MG63 (cell line): ENCODE results near the gene MMP23B. TPM values are rescaled to one million over a fixed set of nuclear protein-coding genes. Genes with fewer than 3 reads are reported as not detected.
"Not testable (repeated sequence)": the region's sequence is repeated elsewhere in the genome, so short reads cannot be mapped to it uniquely, and the experiment has no call there.

ENCODE experiments used
- DNase-seq: peaks from one replicate; pipeline ENCODE4 v3.0.0-alpha.2; 2020
- H3K27me3 ChIP-seq: fragments of 250-450 bp; sonication (Bioruptor Pico); 2 replicates; pipeline ENCODE4 v1.5.1; 2020; ENCODE audit warnings: mild to moderate bottlenecking, moderate library complexity
- H3K36me3 ChIP-seq: fragments of 250-450 bp; sonication (Bioruptor Pico); 2 replicates; pipeline ENCODE4 v1.5.1; 2020; ENCODE audit warnings: mild to moderate bottlenecking, moderate library complexity
- H3K4me3 ChIP-seq: fragments of 250-450 bp; sonication (Bioruptor Pico); 2 replicates; pipeline ENCODE4 v1.5.1; 2020; ENCODE audit warnings: mild to moderate bottlenecking, moderate library complexity
- H3K9me3 ChIP-seq: fragments of 250-450 bp; sonication (Bioruptor Pico); 2 replicates; pipeline ENCODE4 v1.5.1; 2020; ENCODE audit warnings: mild to moderate bottlenecking, moderate library complexity
- total RNA-seq: library from RNA; depleted of rRNA; stranded (reverse); fragments of >200 nt; shearing (Covaris generic); gene quantifications from 2 replicates; pipeline ENCODE4 v1.2.3, GENCODE V29; 2014; ENCODE audit warnings: low replicate concordance

MMP23B gene
- total RNA-seq, 1 experiment from 2014 or later, result 1.6 TPM

GRCh38 chr1:1669468-1670440, 37.8 kb downstream of the MMP23B start:
- DNase-seq, result no peak
- no peaks in the 10 kb centered on the region for H3K27me3 ChIP-seq
- no peaks in the 10 kb centered on the region for H3K9me3 ChIP-seq
- H3K36me3 ChIP-seq, result peaks cover 30% of the 10 kb centered on the region
- no peak overlapping the region for H3K4me3 ChIP-seq

GRCh38 chr1:1670866-1671265, 38.9 kb downstream of the MMP23B start:
- no peak for DNase-seq
- Histone ChIP-seq H3K36me3 (peaks cover 21% of the 10 kb centered on the region), H3K4me3 (no peak overlapping the region), H3K27me3 (no peaks in the 10 kb centered on the region), H3K9me3 (no peaks in the 10 kb centered on the region)

GRCh38 chr1:1671365-1672119, 39.6 kb downstream of the MMP23B start:
- no peak for DNase-seq
- no peaks in the 10 kb centered on the region for H3K27me3 ChIP-seq
- H3K36me3 ChIP-seq, result peaks cover 14% of the 10 kb centered on the region
- no peak overlapping the region for H3K4me3 ChIP-seq
- H3K9me3 ChIP-seq, result no peaks in the 10 kb centered on the region

GRCh38 chr1:1672181-1672965, 40.4 kb downstream of the MMP23B start:
- no peak overlapping the region for H3K4me3 ChIP-seq
- no peaks in the 10 kb centered on the region for H3K27me3 ChIP-seq
- DNase-seq, result no peak
- no peaks in the 10 kb centered on the region for H3K9me3 ChIP-seq
- H3K36me3 ChIP-seq, result peaks cover 14% of the 10 kb centered on the region

- H3K27me3 ChIP-seq, H3K4me3 ChIP-seq, DNase-seq, H3K9me3 ChIP-seq: not testable (repeated sequence)
- H3K36me3 ChIP-seq, result peaks cover 20% of the 10 kb centered on the region
Observed at GRCh38 chr1:1674806-1675205, 42.8 kb downstream of the MMP23B start.

GRCh38 chr1:1675218-1675617, 43.2 kb downstream of the MMP23B start:
- H3K9me3 ChIP-seq, H3K4me3 ChIP-seq, DNase-seq, H3K27me3 ChIP-seq: not testable (repeated sequence)
- peaks cover 20% of the 10 kb centered on the region for H3K36me3 ChIP-seq

- H3K9me3 ChIP-seq, DNase-seq, H3K27me3 ChIP-seq, H3K4me3 ChIP-seq: not testable (repeated sequence)
- H3K36me3 ChIP-seq, result peaks cover 13% of the 10 kb centered on the region
Observed at GRCh38 chr1:1676087-1676486, 44.1 kb downstream of the MMP23B start.

- Histone ChIP-seq H3K27me3 (no peaks in the 10 kb centered on the region), H3K36me3 (peaks cover 11% of the 10 kb centered on the region; the same call in 1 of the 2 replicates), H3K9me3 (no peaks in the 10 kb centered on the region), H3K4me3 (no peak overlapping the region)
- DNase-seq, result no peak
Observed at GRCh38 chr1:1677718-1678580, 46.0 kb downstream of the MMP23B start.

GRCh38 chr1:1678581-1679380, 46.8 kb downstream of the MMP23B start:
- DNase-seq, result no peak
- H3K36me3 ChIP-seq, result peaks cover 13% of the 10 kb centered on the region
- H3K27me3 ChIP-seq, result no peaks in the 10 kb centered on the region
- H3K9me3 ChIP-seq, result no peaks in the 10 kb centered on the region
- no peak overlapping the region for H3K4me3 ChIP-seq

GRCh38 chr1:1680031-1680911, 48.3 kb downstream of the MMP23B start:
- Histone ChIP-seq H3K4me3 (no peak overlapping the region), H3K36me3 (peaks cover 13% of the 10 kb centered on the region), H3K9me3 (no peaks in the 10 kb centered on the region), H3K27me3 (no peaks in the 10 kb centered on the region)
- no peak for DNase-seq

- no peak for DNase-seq
- H3K27me3 ChIP-seq, result no peaks in the 10 kb centered on the region
- H3K4me3 ChIP-seq, result no peak overlapping the region
- peaks cover 16% of the 10 kb centered on the region for H3K36me3 ChIP-seq
- H3K9me3 ChIP-seq, result no peaks in the 10 kb centered on the region
Observed at GRCh38 chr1:1680912-1681273, 48.9 kb downstream of the MMP23B start.

- H3K27me3 ChIP-seq, result no peaks in the 10 kb centered on the region
- no peaks in the 10 kb centered on the region for H3K9me3 ChIP-seq
- H3K36me3 ChIP-seq, result peaks cover 13% of the 10 kb centered on the region
- no peak for DNase-seq
- no peak overlapping the region for H3K4me3 ChIP-seq
Observed at GRCh38 chr1:1683104-1683905, 51.3 kb downstream of the MMP23B start.
